H1 (cell line): ENCODE measurements around the gene SCN8A. TPM values are rescaled to one million over a fixed set of nuclear protein-coding genes. Genes with fewer than 3 reads are reported as not detected.

Experiments used
- CTCF ChIA-PET: fragments of 300-600 bp; sonication (Branson Sonifier 250); formaldehyde crosslinking; loops from one replicate; lab custom pipeline; 2021; ENCODE audit not compliant: partially characterized antibody; lab: Charles Lee
- POLR2A ChIA-PET: fragments of 300-600 bp; sonication (Branson Sonifier 250); formaldehyde crosslinking; loops from one replicate; lab custom pipeline; 2021; ENCODE audit warnings: inconsistent platforms; ENCODE audit not compliant: partially characterized antibody; lab: Charles Lee
- DNase-seq, 2 experiments: peaks; one replicate each; pipeline versions ENCODE4 v3.0.0 to v3.0.0-alpha.2; 2010 to 2022; ENCODE audit warnings: low spot score in 2 of 2, low read depth in 1 of 2, mixed read lengths in 1 of 2
- FAIRE-seq: peaks from 2 replicates; lab custom pipeline; 2011; peaks lifted over from hg19 to GRCh38; lab: Jason Lieb, UNC
- H2AFZ ChIP-seq: 2 replicates; pipeline ENCODE4 v1.8.1; 2012; ENCODE audit warnings: low read length, inconsistent platforms
- H2AK5ac ChIP-seq: 2 replicates; pipeline ENCODE4 v1.6.1; 2013; ENCODE audit warnings: low read depth, low read length
- H2BK120ac ChIP-seq: replicated peaks from 2 replicates; pipeline ENCODE3; 2013; ENCODE audit warnings: low read depth, low read length, inconsistent platforms
- H2BK12ac ChIP-seq: 2 replicates; pipeline ENCODE4 v1.6.1; 2013; ENCODE audit warnings: low read depth, low read length
- H2BK15ac ChIP-seq: 2 replicates; pipeline ENCODE4 v1.6.1; 2013; ENCODE audit warnings: low read length
- H2BK20ac ChIP-seq: 2 replicates; pipeline ENCODE4 v1.6.1; 2013; ENCODE audit warnings: low read length
- H2BK5ac ChIP-seq: 2 replicates; pipeline ENCODE4 v1.6.1; 2013; ENCODE audit warnings: low read depth, low read length
- H3K14ac ChIP-seq: 2 replicates; pipeline ENCODE4 v1.6.1; 2013; ENCODE audit warnings: inconsistent platforms; ENCODE audit not compliant: insufficient read length
- H3K18ac ChIP-seq: 2 replicates; pipeline ENCODE4 v1.6.1; 2013; ENCODE audit warnings: low read length; ENCODE audit errors: extremely low read depth
- H3K23ac ChIP-seq: 2 replicates; pipeline ENCODE4 v1.6.1; 2013; ENCODE audit warnings: inconsistent platforms; ENCODE audit not compliant: insufficient read length
- H3K23me2 ChIP-seq: 2 replicates; pipeline ENCODE4 v1.6.1; 2013; ENCODE audit warnings: low read depth, low read length
- H3K27ac ChIP-seq: 2 replicates; pipeline ENCODE4 v1.6.1; 2011; ENCODE audit warnings: low read depth, low read length, inconsistent platforms
- H3K27me3 ChIP-seq, 4 experiments: replicated peaks in 1 of 4; 1 replicate in 1 of 4; 2 replicates in 3 of 4; pipeline versions ENCODE4 v1.6.1 to v1.8.1; 2011 to 2013; ENCODE audit warnings: low read length in 3 of 4, mild to moderate bottlenecking in 3 of 4, inconsistent platforms in 2 of 4, mixed read lengths in 2 of 4, moderate library complexity in 1 of 4; ENCODE audit not compliant: control insufficient read depth in 3 of 4, insufficient read depth in 3 of 4; ENCODE audit errors: extremely low read depth in 1 of 4
- H3K36me3 ChIP-seq, 4 experiments: 2 replicates each; pipeline versions ENCODE4 v1.6.1 to v1.8.1; 2011 to 2013; ENCODE audit warnings: mild to moderate bottlenecking in 4 of 4, low read length in 3 of 4, moderate library complexity in 2 of 4, control low read depth in 1 of 4, inconsistent platforms in 1 of 4; ENCODE audit not compliant: insufficient read depth in 4 of 4, control insufficient read depth in 2 of 4
- H3K4ac ChIP-seq: replicated peaks from 2 replicates; pipeline ENCODE3; 2013; ENCODE audit warnings: low read length, low read depth, mixed read lengths, inconsistent platforms; ENCODE audit not compliant: insufficient read length
- H3K4me1 ChIP-seq, 4 experiments: replicated peaks in 1 of 4; 1 replicate in 1 of 4; 2 replicates in 3 of 4; pipeline versions ENCODE4 v1.6.1 to v1.8.1; 2011 to 2013; ENCODE audit warnings: low read length in 3 of 4, inconsistent platforms in 2 of 4, mixed read lengths in 1 of 4; ENCODE audit not compliant: insufficient read depth in 4 of 4, control insufficient read depth in 3 of 4
- H3K4me2 ChIP-seq, 2 experiments: 2 replicates each; pipeline versions ENCODE4 v1.6.1 to v1.8.1; 2011 to 2013; ENCODE audit warnings: low read depth in 2 of 2, low read length in 2 of 2, control low read depth in 1 of 2, inconsistent platforms in 1 of 2, mild to moderate bottlenecking in 1 of 2; ENCODE audit not compliant: insufficient read depth in 1 of 2
- H3K4me3 ChIP-seq, 4 experiments: fragments of 200-600, 300-600 bp in 1 of 4; sonication (generic), shearing (Covaris generic), sonication (Bioruptor Twin) in 1 of 4; 2 replicates each; pipeline versions ENCODE4 v1.5.1 to v1.8.1; 2011 to 2016; ENCODE audit warnings: low read length in 4 of 4, low read depth in 3 of 4, control low read depth in 2 of 4, inconsistent platforms in 2 of 4, mild to moderate bottlenecking in 2 of 4, mixed read lengths in 1 of 4, moderate library complexity in 1 of 4; ENCODE audit not compliant: insufficient read depth in 2 of 4; ENCODE audit errors: extremely low read depth in 1 of 4
- H3K56ac ChIP-seq: replicated peaks from 2 replicates; pipeline ENCODE3; 2013; ENCODE audit warnings: low read depth, mild to moderate bottlenecking, mixed read lengths, low read length, inconsistent platforms; ENCODE audit not compliant: insufficient read length
- H3K79me1 ChIP-seq: 2 replicates; pipeline ENCODE4 v1.6.1; 2013; ENCODE audit warnings: low read depth, low read length, control low read depth
- H3K79me2 ChIP-seq, 2 experiments: 2 replicates each; pipeline versions ENCODE4 v1.6.1 to v1.8.1; 2012 to 2013; ENCODE audit warnings: low read length in 2 of 2, mild to moderate bottlenecking in 2 of 2, inconsistent platforms in 1 of 2; ENCODE audit not compliant: insufficient read depth in 2 of 2, control insufficient read depth in 1 of 2
- H3K9ac ChIP-seq, 4 experiments: replicated peaks in 1 of 4; 1 replicate in 1 of 4; 2 replicates in 3 of 4; pipeline versions ENCODE4 v1.6.1 to v1.8.1; 2011 to 2013; ENCODE audit warnings: low read depth in 3 of 4, low read length in 3 of 4, control low read depth in 2 of 4, mild to moderate bottlenecking in 2 of 4, moderate library complexity in 2 of 4, inconsistent platforms in 1 of 4; ENCODE audit errors: extremely low read depth in 1 of 4
- H3K9me3 ChIP-seq, 2 experiments: 2 replicates each; pipeline versions ENCODE4 v1.6.1 to v1.8.1; 2012 to 2013; ENCODE audit warnings: mild to moderate bottlenecking in 2 of 2, moderate library complexity in 2 of 2, control low read depth in 1 of 2, inconsistent platforms in 1 of 2, low read depth in 1 of 2, low read length in 1 of 2, mixed read lengths in 1 of 2; ENCODE audit not compliant: insufficient read depth in 2 of 2
- H4K20me1 ChIP-seq, 2 experiments: replicated peaks in 1 of 2; 2 replicates each; pipeline versions ENCODE3 to v1.8.1; 2011 to 2013; ENCODE audit warnings: inconsistent platforms in 2 of 2, low read length in 2 of 2, mild to moderate bottlenecking in 1 of 2; ENCODE audit not compliant: insufficient read depth in 2 of 2, control insufficient read depth in 1 of 2
- H4K5ac ChIP-seq: 2 replicates; pipeline ENCODE4 v1.6.1; 2013; ENCODE audit warnings: low read length, low read depth, mixed read lengths, inconsistent platforms; ENCODE audit not compliant: insufficient read length
- H4K8ac ChIP-seq: 2 replicates; pipeline ENCODE4 v1.8.0; 2013; ENCODE audit warnings: mild to moderate bottlenecking, moderate library complexity, low read length, inconsistent platforms; ENCODE audit not compliant: insufficient read depth; ENCODE audit errors: extremely low read depth
- H4K91ac ChIP-seq: replicated peaks from 2 replicates; pipeline ENCODE3; 2013; ENCODE audit warnings: low read length, mixed read lengths, inconsistent platforms; ENCODE audit not compliant: insufficient read length
- CREB1 ChIP-seq: IDR thresholded peaks from 2 replicates; pipeline ENCODE4 v1.6.1; 2012; ENCODE audit warnings: inconsistent platforms
- EP300 ChIP-seq, 2 experiments: IDR thresholded peaks; 1 replicate in 1 of 2; 2 replicates in 1 of 2; pipeline ENCODE4 v1.6.1; 2011 to 2012; ENCODE audit warnings: low read depth in 2 of 2, low read length in 2 of 2, mild to moderate bottlenecking in 2 of 2, borderline replicate concordance in 1 of 2, inconsistent platforms in 1 of 2, moderate library complexity in 1 of 2
- HDAC6 ChIP-seq: IDR thresholded peaks from one replicate; pipeline ENCODE4 v1.7.1; 2012; ENCODE audit warnings: low read depth, mild to moderate bottlenecking, inconsistent platforms, low read length, moderate library complexity
- JUND ChIP-seq: IDR thresholded peaks from 2 replicates; pipeline ENCODE4 v1.6.1; 2011; ENCODE audit warnings: mild to moderate bottlenecking, improper control_type of control experiment, low read length
- SP1 ChIP-seq: IDR thresholded peaks from 2 replicates; pipeline ENCODE4 v1.6.1; 2011; ENCODE audit warnings: low read depth, low read length
- WGBS, 2 experiments: shearing (Covaris generic) in 1 of 2; methylation state at CpG; one replicate each; pipeline versions ENCODE4 v1.1.6 to v1.1.7; 2013 to 2015; ENCODE audit warnings: low lambda C conversion rate in 2 of 2, mixed read lengths in 2 of 2, inconsistent platforms in 1 of 2, low coverage in 1 of 2, missing lambda C conversion rate in 1 of 2; ENCODE audit not compliant: insufficient replicate concordance in 2 of 2, insufficient coverage in 1 of 2, insufficient read length in 1 of 2; ENCODE audit errors: extremely low coverage in 1 of 2, missing lambda C conversion rate in 1 of 2; 5-methylcytosine and 5-hydroxymethylcytosine counted together
- polyA plus RNA-seq, 7 experiments: library from polyadenylated mRNA; depleted of rRNA in 3 of 7; stranded (reverse) in 5 of 7; unstranded in 2 of 7; fragments of >200 nt in 5 of 7; fragments of 200-250 nt in 2 of 7; gene quantifications; 1 replicate in 5 of 7; 2 replicates in 1 of 7; 4 replicates in 1 of 7; pipeline versions ENCODE4 v1.2.1 to v1.2.3, GENCODE V29; 2011 to 2013; ENCODE audit warnings: missing spikeins in 2 of 7, mixed read lengths in 2 of 7
- total RNA-seq: library from RNA; stranded (reverse); fragmentation: NEBNext Ultra II Directional; extraction: Animal tissue kit (Norgen Biotek cat#: 25700); gene quantifications from 2 replicates; pipeline ENCODE4 v1.2.1, GENCODE V29; 2021

SCN8A gene
- total and polyA plus RNA-seq, 2 of the 8 experiments (the other 6 are each of a cell fraction or from before 2014, with no cell fraction given) = 6.3 to 10.7 TPM

DNA sequence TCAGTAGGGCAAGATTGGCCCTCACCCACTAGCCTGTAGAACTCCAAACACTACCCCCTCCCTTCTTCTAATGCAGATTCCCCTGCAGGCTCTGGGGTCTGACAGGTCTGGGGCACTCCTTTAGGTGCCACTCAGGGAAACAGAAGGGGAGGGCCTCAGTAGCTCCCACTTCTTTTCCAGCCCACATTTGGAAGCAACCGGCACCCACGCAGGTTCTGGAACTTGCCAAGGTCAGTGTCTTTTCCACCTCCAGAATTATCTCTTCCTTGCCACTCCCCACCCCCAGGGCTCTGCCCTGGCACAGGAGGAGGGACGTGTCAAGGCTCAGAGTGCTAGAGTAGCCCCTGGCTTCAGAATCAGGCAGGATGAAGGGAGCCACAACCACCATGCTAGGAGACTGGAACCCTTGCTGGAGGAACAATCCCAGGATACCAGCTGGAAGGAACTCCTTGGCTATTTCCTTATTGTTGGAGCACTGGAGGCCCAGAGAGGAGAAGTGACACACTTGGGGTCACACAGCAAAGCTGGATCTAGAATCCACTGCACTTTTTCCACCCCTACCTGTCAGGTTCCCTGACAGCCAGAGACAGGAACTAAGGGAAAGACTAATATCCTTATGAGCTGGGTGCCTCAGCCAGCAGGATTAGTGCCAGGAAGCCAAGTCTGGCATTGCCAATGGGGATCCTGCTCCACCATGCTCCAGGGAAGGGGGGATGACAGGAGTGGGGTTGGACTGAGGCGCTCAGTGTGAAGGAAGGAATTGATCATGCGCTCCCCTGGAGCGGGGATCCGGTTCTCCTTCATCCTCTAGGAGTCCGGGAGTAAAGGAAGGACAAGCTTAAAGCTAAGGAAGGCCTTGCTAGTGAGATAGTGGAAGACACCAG, 259.3 kb downstream of the SCN8A start:
- POLR2A ChIA-PET = interaction anchor here (0.6 to 11.0 kb wide), 5 partner anchors 16 to 1034 kb away, joined by 3 to 107 read pairs (median 4); partner anchors contain the start of gene NR4A1

More for the DNA sequence above, 259.3 kb downstream of the SCN8A start:
- Histone ChIP-seq H3K9me3 (no peaks in the 10 kb centered on the region), H4K5ac (no peak overlapping the region), H3K56ac (no peak overlapping the region), H2BK20ac (no peak overlapping the region), H4K20me1 (peaks cover 0 to 8% of the 10 kb centered on the region in 2 experiments), H4K91ac (no peak overlapping the region), H2BK120ac (no peak overlapping the region), H3K27me3 (peaks cover 6 to 40% (median 36%) of the 10 kb centered on the region in 4 experiments), H3K79me1 (peaks cover 3% of the 10 kb centered on the region; the same call in 1 of the 2 replicates), H2BK12ac (no peak overlapping the region), H3K4me3 (peak overlapping the region in 2 of 4 experiments; percentile 69 to 91; a peak in 1 of 8 replicates)
- CTCF ChIA-PET = interaction anchor here (0.6 to 8.5 kb wide), 13 partner anchors 8 to 1283 kb away, joined by 3 to 132 read pairs (median 5); no protein-coding TSS in a partner anchor
- DNase-seq = no peak
- TF ChIP-seq HDAC6 (no peak), JUND (no peak), EP300 (IDR thresholded peaks at IDR 0.05; ENCODE audit: borderline replicate concordance in 1 of 2, low read depth in 2 of 2, low read length in 2 of 2) (no peak), SP1 (no peak), CREB1 (no peak)
- TF ChIP-seq, all 59 proteins: peak for 0
- Histone ChIP-seq H4K8ac (peak overlapping the region; percentile 68), H3K4ac (no peak overlapping the region), H3K23me2 (peaks cover 18% of the 10 kb centered on the region; the same call in 1 of the 2 replicates), H2BK5ac (no peak overlapping the region), H3K9ac (no peak overlapping the region; a peak in 1 of 7 replicates), H3K36me3 (no peaks in the 10 kb centered on the region), H2BK15ac (peak overlapping the region; percentile 72; the same call in 1 of the 2 replicates), H3K14ac (no peak overlapping the region), H3K4me2 (peak overlapping the region; percentile 78 to 84; a peak in 2 of 4 replicates), H2AFZ (no peak overlapping the region), H3K23ac (no peak overlapping the region), H2AK5ac (no peak overlapping the region), H3K4me1 (peaks cover 8 to 27% (median 18%) of the 10 kb centered on the region in 4 experiments), H3K27ac (no peak overlapping the region), H3K79me2 (peaks cover 0 to 2% of the 10 kb centered on the region in 2 experiments; a peak in 1 of 4 replicates), H3K18ac (no peak overlapping the region)
- FAIRE-seq = no peak
- 88% methylated on average over 8 of the region's 8 CpGs; no CpG with 5 or more reads in 1 of the 2 experiments for WGBS, 2 experiments
